ENCODE measurements around the gene C2CD4C.

- TF ChIP-seq CTCF (IDR thresholded peaks at IDR 0.05): no peak
- TF ChIP-seq POLR2A (IDR thresholded peaks at IDR 0.05): no peak
- TF ChIP-seq POLR2AphosphoS5 (IDR thresholded peaks at IDR 0.05): no peak
Observed at GRCh38 chr19:390386-391206, 18.4 kb downstream of the C2CD4C start.
